Breast epithelium (tissue), 4 donors: ENCODE measurements around the gene OSCP1. TPM values are rescaled to one million over a fixed set of nuclear protein-coding genes. Genes with fewer than 3 reads are reported as not detected.

Experiments used
- DNase-seq, 2 donors: peaks; one replicate each; pipeline ENCODE4 v3.0.0-alpha.2; 2019; ENCODE audit warnings: low spot score in 2 of 2
- H3K27ac ChIP-seq, 2 donors: fragments of 200-600 bp; sonication (generic) in 1 of 2; one replicate each; pipeline ENCODE4 v1.5.1; 2016 to 2019; ENCODE audit warnings: mild to moderate bottlenecking in 1 of 2
- H3K27me3 ChIP-seq, 2 donors: fragments of 200-600 bp; sonication (generic) in 1 of 2; one replicate each; pipeline versions ENCODE4 v1.5.1 to v1.6.0; 2017 to 2019; ENCODE audit warnings: control low read depth in 1 of 2, mild to moderate bottlenecking in 1 of 2
- H3K36me3 ChIP-seq: fragments of 200-600 bp; one replicate; pipeline ENCODE4 v1.5.1; 2019
- H3K4me1 ChIP-seq, 2 donors: fragments of 200-600 bp; sonication (generic); one replicate each; pipeline ENCODE4 v1.5.1; 2016 to 2019; ENCODE audit warnings: control low read depth in 1 of 2
- H3K4me3 ChIP-seq, 3 donors: fragments of 200-600 bp; sonication (generic); 1 replicate in 2 of 3; 2 replicates in 1 of 3; pipeline ENCODE4 v1.5.1; 2016 to 2019; ENCODE audit warnings: mild to moderate bottlenecking in 3 of 3, moderate library complexity in 2 of 3
- H3K9me3 ChIP-seq, 2 donors: fragments of 200-600 bp; sonication (generic) in 1 of 2; one replicate each; pipeline ENCODE4 v1.5.1; 2016 to 2019; ENCODE audit warnings: control low read depth in 1 of 2
- CTCF ChIP-seq, 3 donors: fragments of 450-650 bp; IDR thresholded peaks; one replicate each; pipeline ENCODE4 v1.5.1; 2016 to 2017; ENCODE audit warnings: antibody characterized with exemption in 3 of 3, mild to moderate bottlenecking in 3 of 3, moderate library complexity in 3 of 3
- POLR2A ChIP-seq: fragments of 450-650 bp; IDR thresholded peaks from one replicate; pipeline ENCODE4 v1.6.1; 2016; ENCODE audit warnings: antibody characterized with exemption, mild to moderate bottlenecking, moderate library complexity
- POLR2AphosphoS5 ChIP-seq, 3 donors: sonication (generic); formaldehyde crosslinking; IDR thresholded peaks; one replicate each; pipeline ENCODE4 v1.6.1; 2017; ENCODE audit warnings: antibody characterized with exemption in 3 of 3
- intact Hi-C: fragments of 100-400 bp; cut with DNase I; formaldehyde crosslinking; loops from one replicate; pipeline ENCODE4 v1.15.1; 2023; ENCODE audit warnings: low total_unique reads
- total RNA-seq, 3 donors: library from RNA; depleted of rRNA; stranded (reverse); fragments of >200 nt; gene quantifications; one replicate each; pipeline ENCODE4 v1.1.0, GENCODE V29; 2016

OSCP1 gene
- total RNA-seq, 3 donors from 2014 or later: 12.5 to 19.3 (median 15.1) TPM

- intact Hi-C loops: no loop called here
- no peak for TF ChIP-seq POLR2A
- no peak for TF ChIP-seq POLR2AphosphoS5 (IDR thresholded peaks at IDR 0.05)
- TF ChIP-seq CTCF (IDR thresholded peaks at IDR 0.05): no peak
- Histone ChIP-seq H3K4me1 (no peaks in the 10 kb centered on the region), H3K27me3 (no peaks in the 10 kb centered on the region), H3K4me3 (no peak overlapping the region), H3K27ac (no peak overlapping the region), H3K9me3 (no peaks in the 10 kb centered on the region), H3K36me3 (no peaks in the 10 kb centered on the region)
- DNase-seq: no peak
Observed at GRCh38 chr1:36442337-36442736, 7.9 kb downstream of the OSCP1 start.

- no peaks in the 10 kb centered on the region for H3K4me1 ChIP-seq
- TF ChIP-seq POLR2AphosphoS5 (IDR thresholded peaks at IDR 0.05) (no peak), POLR2A (no peak), CTCF (IDR thresholded peaks at IDR 0.05) (no peak)
- H3K36me3 ChIP-seq: no peaks in the 10 kb centered on the region
- H3K4me3 ChIP-seq: no peak overlapping the region
- H3K9me3 ChIP-seq: no peaks in the 10 kb centered on the region
- DNase-seq: no peak
- intact Hi-C loops: no loop called here
- H3K27me3 ChIP-seq: no peaks in the 10 kb centered on the region
- no peak overlapping the region for H3K27ac ChIP-seq
Observed at GRCh38 chr1:36440646-36441045, 9.6 kb downstream of the OSCP1 start.

DNA sequence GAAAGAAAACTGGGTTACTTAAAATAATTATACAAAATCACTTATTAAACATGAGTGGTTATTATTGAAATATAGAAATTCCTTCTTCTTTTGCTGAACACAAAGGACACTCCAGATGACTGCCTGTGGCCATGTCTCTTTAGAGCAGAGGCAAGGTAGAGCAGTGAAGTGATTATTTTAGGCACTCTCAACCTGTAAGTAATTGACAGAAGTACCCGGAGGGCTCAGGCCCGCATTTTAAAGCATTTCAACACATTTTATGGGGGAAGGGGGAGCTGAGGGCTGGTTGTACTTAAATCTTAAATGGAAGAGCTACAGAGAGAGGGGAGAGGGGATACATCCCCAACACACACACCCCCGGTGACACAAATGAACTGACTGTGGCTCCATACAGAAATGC is 10.2 kb downstream of the OSCP1 start:
- no peaks in the 10 kb centered on the region for H3K36me3 ChIP-seq
- H3K4me1 ChIP-seq: no peaks in the 10 kb centered on the region
- H3K27ac ChIP-seq: no peak overlapping the region
- no peak for DNase-seq
- no peaks in the 10 kb centered on the region for H3K27me3 ChIP-seq
- TF ChIP-seq POLR2AphosphoS5 (IDR thresholded peaks at IDR 0.05): no peak
- no peak for TF ChIP-seq POLR2A
- TF ChIP-seq CTCF (IDR thresholded peaks at IDR 0.05): no peak
- H3K4me3 ChIP-seq: no peak overlapping the region
- intact Hi-C loops: no loop called here
- no peaks in the 10 kb centered on the region for H3K9me3 ChIP-seq

GRCh38 chr1:36438715-36439114 is 11.5 kb downstream of the OSCP1 start:
- no peak for DNase-seq
- Histone ChIP-seq H3K4me1 (no peaks in the 10 kb centered on the region), H3K27ac (no peak overlapping the region), H3K9me3 (no peaks in the 10 kb centered on the region), H3K36me3 (no peaks in the 10 kb centered on the region), H3K27me3 (no peaks in the 10 kb centered on the region), H3K4me3 (no peak overlapping the region)
- TF ChIP-seq CTCF (IDR thresholded peaks at IDR 0.05): no peak
- TF ChIP-seq POLR2AphosphoS5 (IDR thresholded peaks at IDR 0.05): no peak
- intact Hi-C loops: loop anchor here (5.0 kb wide), 1 partner anchor 599 kb away; no protein-coding TSS in a partner anchor

- no peaks in the 10 kb centered on the region for H3K27me3 ChIP-seq
- H3K4me1 ChIP-seq: no peaks in the 10 kb centered on the region
- intact Hi-C loops: loop anchor here (5.0 kb wide), 1 partner anchor 600 kb away; no protein-coding TSS in a partner anchor
- no peaks in the 10 kb centered on the region for H3K9me3 ChIP-seq
- peak overlapping the region in 1 of 2 donors; percentile 43 for H3K27ac ChIP-seq
- no peaks in the 10 kb centered on the region for H3K36me3 ChIP-seq
- DNase-seq: no peak
- H3K4me3 ChIP-seq: no peak overlapping the region
- TF ChIP-seq POLR2AphosphoS5 (IDR thresholded peaks at IDR 0.05) (no peak), POLR2A (no peak), CTCF (IDR thresholded peaks at IDR 0.05) (no peak)
Observed at GRCh38 chr1:36436821-36437220, 13.4 kb downstream of the OSCP1 start.
